GM19467 (cell line): ENCODE measurements around the gene AGPAT4.
"Not testable (repeated sequence)": the region's sequence is repeated elsewhere in the genome, so short reads cannot be mapped to it uniquely, and the experiment has no call there.

ENCODE experiments used
- ATAC-seq: cut with Tn5 transposase; IDR thresholded peaks from one replicate; pipeline ENCODE4 v1.9.1; 2021; ENCODE audit warnings: mild to moderate bottlenecking, moderate library complexity; ENCODE audit not compliant: unreplicated experiment

AGPAT4 gene

DNA sequence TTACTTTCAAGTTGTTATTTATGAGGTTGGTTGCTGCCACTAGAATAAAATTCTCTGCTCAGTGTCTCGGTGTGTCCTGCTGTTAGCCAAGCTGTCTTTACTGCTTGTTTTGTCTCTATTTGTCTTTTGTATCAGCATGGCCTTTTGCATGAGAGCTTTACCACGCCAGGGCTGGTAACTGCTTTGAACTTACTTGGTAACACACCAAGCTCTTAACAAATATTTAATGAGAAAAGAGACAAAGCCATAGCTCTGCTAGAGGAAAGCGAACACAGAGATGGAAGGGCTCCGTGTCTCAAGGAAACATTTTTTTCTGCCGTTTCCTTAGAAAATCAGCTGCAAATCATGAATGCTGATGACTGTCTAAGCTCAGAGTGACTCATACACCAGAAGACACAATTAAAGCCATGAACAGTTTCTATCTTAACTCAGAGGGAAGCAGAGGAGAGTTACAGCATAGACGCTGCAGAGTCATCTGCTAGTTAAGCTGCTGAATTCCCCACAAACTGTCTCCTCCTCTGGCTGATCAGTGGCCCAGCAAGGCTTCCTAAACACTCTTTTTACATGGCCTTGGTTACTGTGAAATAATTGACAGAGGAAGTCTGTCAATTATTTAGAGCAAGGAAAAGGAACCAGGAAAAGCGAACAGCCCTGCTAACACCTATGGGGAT lies 44.8 kb downstream of the AGPAT4 start:
- ATAC-seq = no peak

DNA sequence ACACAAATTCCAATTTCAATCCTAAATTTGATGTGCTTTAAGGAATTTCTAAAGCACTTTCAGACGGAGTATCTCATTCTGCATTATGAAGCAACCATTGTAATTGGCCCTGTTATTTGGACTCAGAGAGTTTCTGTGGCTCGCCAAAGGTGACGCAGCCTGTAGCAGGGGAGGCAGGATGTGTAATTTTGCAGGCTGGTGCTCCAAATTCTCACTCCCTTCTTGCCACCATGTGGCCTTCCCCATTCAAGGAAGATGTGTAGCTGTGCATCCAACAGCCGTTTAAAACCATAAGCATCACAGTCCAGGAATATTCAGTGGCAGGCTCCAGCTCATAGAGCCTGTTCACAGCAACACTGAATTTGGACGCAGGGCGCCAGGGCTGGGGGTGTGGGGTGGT lies 45.8 kb downstream of the AGPAT4 start:
- ATAC-seq = no peak

DNA sequence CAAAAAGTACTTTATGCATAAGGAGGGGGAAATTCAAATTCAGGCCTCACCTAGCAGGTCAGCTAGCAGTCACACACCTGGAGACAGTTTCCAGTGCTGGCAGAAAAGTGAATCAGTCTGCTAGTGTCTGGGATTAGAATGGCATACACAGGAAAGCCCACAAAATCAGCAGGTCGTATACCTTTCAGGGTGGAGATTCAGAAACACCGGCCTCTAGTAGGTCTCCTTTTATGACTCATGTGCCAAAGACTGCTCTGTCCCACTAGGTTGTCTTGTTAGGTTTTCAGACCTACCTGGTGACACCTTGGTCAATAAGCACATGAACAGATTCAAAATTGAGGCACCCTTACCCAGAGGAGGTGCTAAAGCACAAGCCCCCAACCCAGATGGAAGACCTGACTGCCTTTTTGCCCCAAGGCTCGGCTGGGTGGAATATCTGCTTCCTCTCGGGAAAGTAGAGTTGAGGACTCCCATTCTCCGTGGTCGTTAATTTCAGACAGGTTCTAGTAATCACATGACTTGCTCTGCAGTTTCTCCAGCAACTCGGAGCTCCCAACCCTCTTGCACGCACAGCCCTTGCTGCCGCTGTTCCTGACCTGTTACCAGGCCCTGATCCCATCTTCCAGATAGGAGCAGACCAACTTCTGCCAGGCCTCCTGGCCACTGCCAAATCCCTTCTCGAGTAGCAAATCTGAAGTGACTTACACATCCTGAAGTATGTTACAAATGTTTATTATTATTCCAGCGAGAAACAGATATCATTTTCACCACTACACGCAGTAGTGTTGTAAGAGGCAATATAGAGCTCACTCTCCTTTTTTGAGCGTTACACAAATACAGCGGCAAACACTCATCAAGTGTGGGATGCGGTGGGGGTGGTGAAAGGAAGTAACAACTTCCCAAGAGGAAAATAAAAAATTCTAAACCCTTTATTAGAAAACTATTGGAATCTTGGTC lies 46.6 kb downstream of the AGPAT4 start:
- no peak for ATAC-seq

DNA sequence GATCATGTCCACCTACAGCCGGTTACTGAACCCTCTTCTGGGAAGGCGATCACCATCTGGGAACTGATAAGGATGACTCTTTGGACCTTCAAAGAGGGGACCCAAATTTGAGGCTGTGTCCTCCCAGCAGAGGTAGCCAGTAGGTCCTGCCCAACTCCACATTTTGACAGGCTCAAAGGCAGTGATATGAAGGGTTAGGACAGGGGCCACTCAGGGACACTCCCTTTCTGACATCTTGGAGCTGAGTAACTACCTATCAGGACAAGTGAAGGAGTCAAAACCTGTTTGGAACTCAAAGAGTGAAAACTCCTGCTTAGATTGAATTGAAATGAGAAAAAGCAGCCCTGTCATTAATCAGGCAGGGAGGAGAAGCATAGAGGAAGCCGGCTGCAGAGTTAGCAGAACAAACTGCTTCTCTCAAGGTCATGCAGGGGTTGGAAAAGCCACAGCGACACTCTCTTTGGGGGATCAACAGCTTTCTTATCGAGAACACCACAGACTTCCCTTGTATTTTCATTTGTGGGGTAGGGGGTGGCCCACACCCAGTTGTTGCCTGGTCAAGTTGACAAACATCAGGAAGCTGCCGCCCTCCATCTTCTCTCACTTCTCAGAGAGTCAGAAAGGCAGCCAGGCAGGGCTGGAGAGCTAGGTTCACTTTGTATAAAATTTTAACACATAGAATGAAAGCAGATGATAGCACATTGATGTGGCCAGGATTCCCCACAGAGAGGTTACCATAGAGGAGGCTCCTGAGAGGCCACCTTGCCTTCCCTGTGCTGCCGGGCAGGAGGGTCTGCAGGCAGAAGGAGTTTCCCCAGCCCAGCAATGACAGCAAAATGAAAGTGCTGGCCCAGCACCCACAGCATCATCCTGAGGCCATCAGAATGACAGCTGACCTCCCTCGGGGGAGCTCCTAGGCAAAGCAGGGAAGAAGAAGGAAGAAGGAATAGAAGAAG lies 47.6 kb downstream of the AGPAT4 start:
- ATAC-seq = peak; percentile 34

DNA sequence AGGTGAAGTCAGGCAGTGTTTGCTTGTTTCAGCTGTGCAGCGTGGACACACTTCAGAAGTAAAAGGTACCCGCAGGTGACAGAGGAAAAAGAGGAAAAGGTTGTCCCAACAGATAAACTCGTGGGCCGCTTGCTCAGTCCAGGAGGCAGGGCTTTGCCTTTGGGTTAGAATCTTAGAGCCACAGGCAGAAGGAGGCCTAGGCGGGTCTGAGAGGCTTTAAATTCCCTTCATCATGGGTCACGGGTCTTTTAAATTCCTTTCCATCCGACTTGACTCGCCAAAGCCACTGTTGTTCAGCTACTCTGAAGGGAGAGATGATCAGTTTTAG lies 48.2 kb downstream of the AGPAT4 start:
- no peak for ATAC-seq

DNA sequence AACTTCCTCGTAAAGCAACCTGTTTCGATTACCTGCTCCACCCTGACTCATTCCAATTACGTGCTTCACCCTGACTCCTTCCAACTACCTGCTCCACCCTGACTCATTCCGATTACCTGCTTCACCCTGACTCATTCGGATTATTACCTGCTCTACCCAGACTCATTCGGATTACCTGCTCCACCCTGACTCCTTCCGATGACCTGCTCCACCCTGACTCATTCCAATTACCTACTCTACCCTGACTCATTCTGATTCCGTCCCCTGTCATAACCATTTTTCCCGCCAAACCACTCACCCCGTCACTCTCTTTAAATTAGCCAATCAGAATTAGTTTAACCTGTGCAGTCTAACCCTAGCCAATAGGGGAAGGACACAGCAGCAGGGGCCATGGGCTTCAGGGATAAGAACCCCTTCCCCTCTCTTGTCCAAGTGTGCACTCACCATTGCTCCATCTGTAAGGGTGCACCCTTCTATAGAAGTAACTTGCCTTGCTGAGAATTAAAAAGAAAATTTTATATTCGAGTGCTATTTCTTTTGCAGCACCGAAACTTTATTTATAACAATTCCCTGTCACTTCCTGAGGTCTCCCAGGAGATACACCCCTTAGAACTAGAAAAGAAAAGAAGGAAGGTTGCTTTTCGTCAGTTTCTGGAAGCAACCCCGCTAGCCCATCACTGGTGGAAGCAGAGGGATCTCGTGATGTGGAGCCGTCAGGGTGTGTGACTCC lies 48.7 kb downstream of the AGPAT4 start:
- not testable (repeated sequence) for ATAC-seq

DNA sequence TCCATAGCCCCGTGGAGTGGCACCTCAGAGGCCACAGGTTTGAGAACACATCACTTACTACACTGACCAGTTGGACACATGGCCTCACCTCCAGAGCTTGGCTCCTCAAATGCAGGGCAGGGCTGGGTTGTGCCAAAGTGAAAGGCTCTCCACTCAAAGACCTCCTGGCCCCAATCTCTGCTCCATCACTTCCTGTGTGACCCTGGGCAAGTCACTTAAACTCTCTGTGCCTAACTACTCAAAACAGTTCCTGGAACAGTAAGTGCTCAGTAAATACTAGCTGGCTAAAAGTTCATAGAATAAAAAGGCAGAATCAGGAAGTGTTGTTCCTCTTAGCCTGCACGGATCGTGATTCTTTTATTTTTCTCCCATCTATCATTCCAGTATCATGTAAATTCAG lies 50.2 kb downstream of the AGPAT4 start:
- no peak for ATAC-seq

DNA sequence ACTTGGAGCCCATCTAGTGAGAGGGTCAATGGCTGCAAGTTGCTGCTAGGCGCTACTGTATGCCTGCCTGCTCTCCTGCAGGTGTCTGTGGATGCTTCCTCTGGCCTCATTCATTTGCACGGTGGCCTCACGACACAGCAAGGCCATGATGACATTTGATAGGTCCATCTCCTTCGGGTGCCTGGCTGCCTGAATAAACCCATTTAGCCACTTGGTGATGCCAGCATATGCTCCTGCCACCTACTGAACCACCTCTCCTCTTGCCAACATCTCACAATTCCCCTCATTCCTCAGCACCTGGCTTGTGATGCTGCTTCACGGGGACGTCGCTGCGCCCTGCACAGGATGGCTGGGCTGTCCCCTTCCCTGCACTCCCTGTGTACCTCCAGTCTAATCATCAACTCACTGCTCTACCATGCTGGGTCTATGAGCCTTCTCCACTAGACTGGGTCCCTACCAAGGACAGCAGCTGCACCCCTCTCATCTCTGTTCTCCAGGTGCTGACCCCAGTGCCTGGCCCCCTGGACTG lies 51.1 kb downstream of the AGPAT4 start:
- ATAC-seq = no peak

DNA sequence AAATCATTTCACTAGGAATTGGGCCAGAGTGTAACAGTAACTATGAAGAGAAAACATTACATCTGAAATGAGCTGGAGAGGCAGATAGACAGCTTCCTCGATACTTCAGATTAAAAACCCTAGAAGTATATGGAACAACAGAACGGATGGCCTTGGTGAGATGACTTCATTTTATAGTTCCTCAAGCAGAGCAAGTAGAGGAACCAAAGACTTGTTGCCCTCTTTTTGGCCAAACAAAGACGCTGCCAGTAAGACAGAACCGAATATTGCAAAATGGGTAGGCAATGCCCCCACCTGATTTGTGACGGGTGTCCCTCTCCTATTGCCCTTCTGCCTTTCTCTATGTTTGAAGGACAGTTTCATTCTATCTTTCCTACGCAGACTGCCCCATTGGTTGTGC lies 53.5 kb downstream of the AGPAT4 start:
- ATAC-seq = no peak

DNA sequence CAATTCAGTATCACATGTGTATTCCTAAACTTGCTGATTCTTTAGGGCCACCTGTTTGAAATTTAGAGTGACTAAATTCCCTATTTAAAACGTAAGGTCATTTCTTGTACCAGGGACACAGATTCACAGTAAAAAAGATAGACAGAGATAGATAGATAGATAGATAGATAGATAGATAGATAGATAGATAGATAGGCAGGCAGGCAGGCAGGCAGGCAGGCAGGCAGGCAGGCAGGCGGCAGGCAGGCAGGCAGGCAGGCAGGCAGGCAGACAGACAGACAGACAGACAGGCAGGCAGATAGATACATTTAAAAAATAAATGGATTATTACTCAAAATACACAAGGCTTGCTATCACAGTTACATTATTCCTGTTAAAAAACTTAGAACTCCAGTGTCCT lies 54.2 kb downstream of the AGPAT4 start:
- ATAC-seq = no peak

DNA sequence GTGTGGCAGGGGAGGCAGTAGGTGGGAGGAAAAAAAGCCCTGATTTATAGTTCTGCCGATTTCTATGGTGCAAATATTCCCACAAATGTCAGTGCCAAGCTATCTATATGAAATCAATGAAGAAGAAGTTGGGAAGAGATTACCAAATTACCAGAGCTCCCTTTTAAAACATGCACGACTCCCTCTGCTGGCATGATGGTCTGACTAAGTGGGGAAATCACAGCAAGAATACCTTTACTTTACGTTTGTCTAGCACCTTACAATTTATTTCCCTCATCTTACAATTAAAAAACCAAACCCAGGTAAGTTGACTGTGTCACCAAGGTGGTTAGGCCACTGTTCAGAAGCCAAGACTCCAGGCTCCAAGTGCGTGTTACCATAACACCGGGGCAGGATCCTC lies 55.6 kb downstream of the AGPAT4 start:
- no peak for ATAC-seq

DNA sequence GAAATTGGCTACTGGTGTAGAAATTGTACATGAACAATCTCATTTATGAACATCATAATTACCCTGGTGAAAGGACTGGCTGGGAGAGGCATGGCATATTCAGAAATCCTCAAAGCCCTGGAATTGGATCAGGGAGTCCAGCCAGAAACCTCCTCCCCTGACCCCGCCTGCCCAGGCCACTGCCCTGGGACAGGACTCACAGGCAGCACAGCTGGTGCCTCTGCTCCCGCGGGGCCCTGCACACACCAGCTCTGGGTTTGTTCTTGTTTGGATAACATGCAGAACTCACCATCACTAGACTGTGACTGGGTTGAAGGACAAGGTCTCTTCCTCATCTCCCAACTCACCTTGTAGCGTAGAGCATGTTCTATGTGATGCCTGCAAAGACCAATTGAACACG lies 56.2 kb downstream of the AGPAT4 start:
- no peak for ATAC-seq

DNA sequence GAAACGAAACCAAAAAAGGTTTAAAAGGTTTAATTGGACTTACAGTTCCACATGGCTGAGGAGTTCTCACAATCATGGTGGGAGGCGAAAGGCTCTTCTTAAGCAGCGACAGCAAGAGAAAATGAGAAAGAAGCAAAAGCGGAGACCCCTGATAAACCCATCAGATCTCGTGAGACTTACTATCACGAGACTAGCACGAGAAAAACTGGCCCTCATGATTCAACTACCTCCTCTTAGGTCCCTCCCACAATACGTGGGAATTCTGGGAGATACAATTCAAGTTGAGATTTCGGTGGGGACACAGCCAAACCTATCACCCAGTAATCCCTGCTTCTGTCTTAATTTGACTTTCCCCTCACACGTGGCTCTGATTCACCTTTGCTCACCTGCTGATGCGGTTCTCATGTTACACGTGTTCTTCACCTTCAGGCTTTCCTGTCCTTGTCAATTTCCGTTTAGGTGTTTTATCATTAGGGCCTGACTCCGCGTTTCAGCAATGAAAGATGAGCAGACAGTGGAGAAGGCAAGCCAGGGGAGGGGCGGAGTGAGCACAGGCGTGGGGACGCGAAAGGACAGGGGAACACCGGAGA lies 57.1 kb downstream of the AGPAT4 start:
- ATAC-seq = no peak

DNA sequence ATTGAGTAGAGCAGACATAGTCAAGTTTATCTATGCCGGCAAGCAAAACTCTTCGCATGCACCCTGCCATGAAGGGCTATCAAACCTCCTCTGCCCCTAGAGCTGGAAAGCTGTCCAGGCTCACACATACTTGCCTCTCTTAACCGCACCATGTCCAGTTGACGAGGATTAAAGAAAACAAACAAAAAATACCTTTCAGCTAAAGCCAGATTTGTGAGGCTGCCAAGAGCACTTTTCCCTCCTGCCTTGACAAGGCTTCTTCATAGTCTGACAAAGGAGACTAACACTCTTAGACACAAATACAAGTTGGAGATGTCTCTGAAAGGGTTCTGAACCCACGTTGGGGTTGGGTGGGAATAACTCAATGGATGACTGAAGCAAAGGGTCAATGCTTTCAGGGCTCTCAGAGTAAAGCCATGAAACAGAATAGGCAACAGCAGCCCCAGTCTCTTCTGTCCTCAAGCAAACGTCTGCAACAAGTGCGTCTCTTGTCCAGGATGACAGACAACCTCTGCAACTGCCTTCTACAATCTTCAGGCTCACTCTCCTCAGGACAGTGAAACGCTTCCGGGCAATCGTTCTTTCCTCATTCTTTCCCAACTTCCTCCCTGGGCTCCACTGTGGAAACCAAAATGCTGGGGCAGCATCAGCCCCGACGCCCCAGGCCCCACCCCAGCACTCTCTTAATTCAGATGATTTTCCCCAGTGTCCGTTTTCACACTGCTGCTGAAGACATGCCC lies 57.8 kb downstream of the AGPAT4 start:
- ATAC-seq = no peak

DNA sequence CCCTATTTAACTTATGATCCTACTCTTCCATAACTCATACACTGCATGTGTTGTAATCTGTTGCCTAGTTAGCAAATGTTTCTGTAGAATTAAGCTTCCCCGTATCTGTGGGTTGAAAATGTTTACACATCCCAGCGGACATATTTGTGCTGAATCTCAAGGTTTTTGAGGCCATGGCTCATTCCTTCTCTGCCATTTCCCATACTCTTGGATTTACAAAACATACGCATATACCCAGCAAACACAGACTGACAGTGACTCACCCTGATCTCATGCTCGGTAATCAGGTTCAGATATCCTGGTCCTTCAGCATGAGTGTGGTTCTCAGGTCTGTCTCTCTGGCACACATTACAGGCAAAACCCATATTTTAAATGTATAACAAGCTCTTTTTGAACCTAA lies 58.7 kb downstream of the AGPAT4 start:
- ATAC-seq = no peak

DNA sequence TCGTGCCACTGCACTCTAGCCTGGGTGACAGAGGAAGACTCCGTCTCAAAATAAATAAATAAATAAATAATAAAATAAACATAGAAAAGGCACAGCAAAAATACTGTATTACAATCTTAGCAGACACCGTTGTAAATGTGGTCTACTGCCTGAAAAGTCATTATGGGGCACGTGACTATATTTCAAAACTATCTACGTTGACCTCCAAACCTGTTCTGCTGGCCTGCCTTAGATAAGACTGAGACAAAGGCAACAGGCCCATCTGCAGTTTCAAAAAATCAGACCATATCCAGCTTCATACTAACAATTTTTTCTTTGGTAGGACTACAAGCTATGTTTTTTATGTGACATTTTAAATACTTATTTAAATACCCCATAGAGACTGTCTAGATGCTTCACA lies 59.1 kb downstream of the AGPAT4 start:
- no peak for ATAC-seq

DNA sequence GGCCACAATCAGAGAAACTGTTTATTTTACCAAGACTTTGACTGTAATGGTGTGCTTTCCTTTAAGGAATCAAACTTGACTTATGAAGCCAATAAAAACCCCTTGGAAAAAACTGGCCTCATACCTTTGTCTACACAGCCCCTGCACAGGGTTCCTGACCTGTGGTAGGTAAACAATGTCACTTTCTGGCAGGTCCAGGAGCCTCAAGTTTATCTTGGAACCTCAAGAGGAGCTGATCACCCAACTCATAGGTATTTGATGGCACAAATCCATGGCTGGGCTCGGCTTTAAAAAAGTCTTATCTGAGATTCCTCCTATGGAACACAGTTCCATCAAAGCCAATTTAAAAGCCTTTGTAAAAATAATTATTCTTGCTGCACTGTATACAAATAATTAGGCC lies 61.0 kb downstream of the AGPAT4 start:
- no peak for ATAC-seq

DNA sequence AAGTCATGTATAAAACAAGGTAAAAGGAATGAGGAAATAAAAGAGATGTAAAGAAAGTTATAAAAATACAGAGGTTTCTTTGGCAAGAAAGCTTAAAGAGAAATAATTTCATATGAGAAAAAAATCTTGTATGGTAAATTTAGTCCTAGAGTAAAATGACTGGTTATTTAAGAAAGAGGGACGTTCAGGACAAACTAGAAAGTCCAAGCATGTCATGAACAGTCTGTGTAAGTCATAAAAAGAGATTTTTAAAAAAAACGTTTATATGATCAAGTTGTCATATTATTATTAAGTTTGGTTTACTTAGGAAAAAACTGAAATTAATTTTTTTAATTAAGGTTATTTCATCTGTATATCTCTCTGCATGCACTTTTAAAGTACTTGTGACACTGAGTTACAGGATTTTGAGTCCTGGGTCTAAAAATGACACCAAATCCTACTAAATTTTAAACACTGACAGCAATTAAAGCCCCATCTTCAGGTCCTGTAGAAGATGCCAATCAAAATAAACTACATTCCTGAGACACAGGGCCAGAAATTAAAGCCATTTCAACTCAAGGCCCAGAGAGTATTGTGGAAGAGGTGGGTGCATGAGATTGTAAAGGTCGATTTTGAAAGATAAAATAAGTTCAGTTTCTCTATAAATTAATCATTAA lies 62.4 kb downstream of the AGPAT4 start:
- no peak for ATAC-seq

DNA sequence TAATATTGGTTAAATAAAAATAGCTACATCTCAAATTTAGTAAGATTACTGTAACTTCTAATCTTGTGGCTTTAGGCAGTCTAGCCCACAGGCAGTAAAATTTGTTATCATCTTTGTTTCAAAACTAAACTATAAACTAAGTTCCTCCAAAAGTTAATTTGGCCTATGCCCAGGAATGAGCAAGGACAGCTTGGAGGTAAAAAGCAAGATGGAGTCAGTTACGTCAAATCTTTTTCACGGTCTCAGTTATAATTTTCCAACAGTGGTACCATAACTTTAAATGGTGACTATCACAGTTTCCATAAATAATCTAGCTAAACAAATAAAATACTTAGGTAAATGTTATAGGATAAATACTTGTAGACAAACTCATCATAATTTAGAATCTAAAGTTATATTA lies 63.0 kb downstream of the AGPAT4 start:
- ATAC-seq = no peak
